GM12865 (cell line): Measurements from ENCODE around the gene SETD2.
A peak's percentile ranks its signal among the peaks of the same experiment; 100 is the strongest.
"Not testable (repeated sequence)": the region's sequence is repeated elsewhere in the genome, so short reads cannot be mapped to it uniquely, and the experiment has no call there.

Source experiments
- DNase-seq: peaks from one replicate; pipeline ENCODE4 v3.0.0; 2010; ENCODE audit warnings: low read depth
- H3K4me3 ChIP-seq: 2 replicates; pipeline ENCODE4 v1.5.1; 2011; ENCODE audit warnings: mild to moderate bottlenecking, low read depth, low read length, control low read depth
- CTCF ChIP-seq: IDR thresholded peaks from 2 replicates; pipeline ENCODE4 v1.5.1; 2011; ENCODE audit warnings: low read length, control low read depth, low read depth, inconsistent platforms; ENCODE audit not compliant: insufficient read depth; ENCODE audit errors: missing control alignments

SETD2 gene

DNA sequence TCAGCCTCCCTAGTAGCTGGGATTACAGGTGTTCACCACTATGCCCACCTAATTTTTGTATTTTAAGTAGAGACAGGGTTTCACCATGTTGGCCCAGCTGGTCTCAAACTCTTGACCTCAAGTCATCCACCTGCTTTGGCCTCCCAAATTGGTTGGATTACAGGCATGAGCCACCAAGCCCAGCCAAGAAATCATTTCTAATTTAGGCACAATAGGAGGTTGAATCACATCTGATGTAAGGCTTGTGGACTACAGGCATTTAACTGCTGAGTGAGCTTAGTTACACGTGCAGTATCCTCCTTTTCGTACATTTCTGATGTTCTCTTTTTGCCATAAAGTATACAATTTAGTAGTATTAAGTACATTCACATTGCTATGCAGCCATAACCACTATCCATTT lies 31.1 kb upstream of the SETD2 start:
- DNase-seq, result no peak
- no peak for TF ChIP-seq CTCF

DNA sequence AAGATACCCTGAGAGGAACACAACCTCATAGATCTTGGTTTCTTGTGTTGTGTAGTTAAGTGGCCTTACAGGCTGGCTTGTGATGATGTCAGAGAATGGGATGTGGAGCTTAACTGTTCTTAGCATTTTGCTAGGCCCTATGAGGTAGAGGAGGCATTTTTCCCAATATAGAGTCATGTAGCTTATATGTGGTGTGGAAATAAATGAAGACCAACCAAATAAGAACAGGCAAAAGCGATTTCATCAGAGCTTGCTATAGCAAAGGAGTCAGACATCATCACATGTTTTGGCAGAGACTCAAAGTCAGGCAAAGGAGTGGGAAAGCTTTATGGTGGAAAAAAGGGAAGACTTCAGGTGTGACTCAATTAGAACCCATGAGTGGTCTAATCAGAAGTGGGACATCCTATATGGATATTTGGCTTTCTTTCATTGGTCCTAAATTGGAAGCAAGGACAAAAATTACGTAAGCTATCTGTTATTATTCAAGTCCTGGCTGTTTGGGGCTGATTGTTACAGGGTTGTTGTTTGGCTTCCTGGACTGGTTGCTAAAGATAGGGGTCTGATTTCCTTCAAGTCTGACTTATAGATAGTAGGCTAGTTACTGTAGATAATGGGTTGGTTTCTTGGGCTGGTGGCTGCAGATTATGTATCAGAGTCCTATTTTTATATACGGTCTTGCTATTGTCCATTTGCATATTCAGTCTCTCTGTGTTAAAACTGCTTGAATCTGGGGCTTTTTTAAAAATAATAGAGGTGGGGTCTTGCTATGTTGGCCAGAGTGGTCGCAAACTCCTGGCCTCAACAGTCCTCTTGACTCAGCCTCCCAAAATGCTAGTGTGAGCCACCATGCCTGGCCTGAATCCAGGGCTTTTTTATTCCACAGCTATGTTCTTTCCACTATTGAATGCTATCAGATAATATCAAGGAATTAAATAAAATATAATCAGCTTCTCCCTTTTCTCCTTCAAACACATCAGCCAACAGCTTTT lies 30.3 kb upstream of the SETD2 start:
- no peak for TF ChIP-seq CTCF
- no peak overlapping the region for H3K4me3 ChIP-seq
- DNase-seq, result no peak

More for the DNA sequence above, 31.1 kb upstream of the SETD2 start:
- H3K4me3 ChIP-seq, result no peak overlapping the region

DNA sequence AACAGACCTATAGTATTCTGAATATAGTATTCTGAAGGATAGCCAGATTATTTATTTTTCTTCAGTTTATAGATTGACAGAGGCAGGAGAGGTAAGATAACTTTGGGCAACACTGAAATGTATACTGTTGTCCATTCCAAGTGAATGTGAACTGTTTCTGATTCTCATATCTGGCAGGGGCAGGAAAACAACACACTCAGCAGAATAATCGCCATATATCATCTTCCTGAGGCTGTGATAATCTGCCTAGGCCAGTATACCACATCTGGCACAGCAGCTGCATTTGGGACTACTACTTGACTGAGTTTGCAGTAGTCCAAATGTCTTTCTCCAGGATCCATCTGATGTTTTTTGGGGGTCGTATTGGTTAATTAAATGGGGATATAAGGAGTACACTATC lies 22.4 kb upstream of the SETD2 start:
- TF ChIP-seq CTCF, result no peak
- DNase-seq, result no peak
- H3K4me3 ChIP-seq, result no peak overlapping the region

DNA sequence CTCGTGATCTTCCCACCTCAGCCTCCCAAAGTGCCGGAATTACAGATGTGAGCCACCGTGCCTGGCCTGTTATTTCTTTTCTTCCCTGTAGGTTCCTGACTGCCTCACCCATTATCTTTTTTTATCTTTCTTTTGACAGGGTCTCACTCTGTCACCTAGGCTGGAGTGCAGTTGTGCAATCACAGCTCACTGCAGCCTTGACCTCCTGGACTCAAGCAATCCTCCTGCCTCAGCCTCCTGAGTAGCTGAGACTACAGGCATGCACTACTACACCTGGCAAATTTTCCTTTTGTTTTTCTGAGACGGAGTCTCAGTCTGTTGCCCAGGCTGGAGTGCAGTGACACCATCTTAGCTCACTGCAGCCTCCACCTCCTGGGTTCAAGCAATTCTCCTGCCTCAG lies 17.8 kb upstream of the SETD2 start:
- H3K4me3 ChIP-seq, DNase-seq: not testable (repeated sequence)

DNA sequence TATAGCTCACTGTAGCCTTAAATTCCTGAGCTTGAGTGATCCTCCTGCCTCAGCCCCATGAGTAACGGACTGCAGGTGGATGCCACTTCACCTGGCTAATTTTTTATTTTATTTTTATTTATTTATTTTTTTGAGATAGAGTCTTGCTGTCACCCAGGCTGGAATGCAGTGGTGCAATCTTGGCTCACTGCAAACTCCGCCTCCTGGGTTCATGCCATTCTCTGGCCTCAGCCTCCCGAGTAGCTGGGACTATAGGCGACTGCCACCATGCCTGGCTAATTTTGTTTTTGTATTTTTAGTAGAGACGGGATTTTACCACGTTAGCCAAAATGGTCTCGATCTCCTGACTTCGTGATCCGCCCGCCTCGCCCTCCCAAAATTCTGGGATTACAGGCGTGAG lies 16.1 kb upstream of the SETD2 start:
- H3K4me3 ChIP-seq, DNase-seq: not testable (repeated sequence)

DNA sequence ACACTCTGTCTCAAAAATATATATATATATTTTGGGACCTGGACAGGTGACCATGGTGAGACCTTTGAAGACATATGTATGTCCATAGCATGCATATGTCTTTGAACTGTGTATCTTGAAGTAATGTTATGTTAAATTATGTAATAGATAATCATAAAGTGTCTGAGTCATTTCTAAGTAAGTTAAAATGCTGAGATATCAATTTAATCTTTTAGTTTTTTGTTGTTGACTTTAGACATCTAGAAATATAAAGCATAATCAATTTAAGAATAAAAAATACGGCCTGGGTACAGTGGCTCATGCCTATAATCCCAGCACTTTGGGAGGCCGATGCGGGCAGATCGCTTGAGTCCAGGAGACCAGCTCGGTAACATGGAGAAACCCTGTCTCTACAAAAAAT lies 12.7 kb upstream of the SETD2 start:
- H3K4me3 ChIP-seq, result no peak overlapping the region
- TF ChIP-seq CTCF, result no peak
- DNase-seq, result no peak

DNA sequence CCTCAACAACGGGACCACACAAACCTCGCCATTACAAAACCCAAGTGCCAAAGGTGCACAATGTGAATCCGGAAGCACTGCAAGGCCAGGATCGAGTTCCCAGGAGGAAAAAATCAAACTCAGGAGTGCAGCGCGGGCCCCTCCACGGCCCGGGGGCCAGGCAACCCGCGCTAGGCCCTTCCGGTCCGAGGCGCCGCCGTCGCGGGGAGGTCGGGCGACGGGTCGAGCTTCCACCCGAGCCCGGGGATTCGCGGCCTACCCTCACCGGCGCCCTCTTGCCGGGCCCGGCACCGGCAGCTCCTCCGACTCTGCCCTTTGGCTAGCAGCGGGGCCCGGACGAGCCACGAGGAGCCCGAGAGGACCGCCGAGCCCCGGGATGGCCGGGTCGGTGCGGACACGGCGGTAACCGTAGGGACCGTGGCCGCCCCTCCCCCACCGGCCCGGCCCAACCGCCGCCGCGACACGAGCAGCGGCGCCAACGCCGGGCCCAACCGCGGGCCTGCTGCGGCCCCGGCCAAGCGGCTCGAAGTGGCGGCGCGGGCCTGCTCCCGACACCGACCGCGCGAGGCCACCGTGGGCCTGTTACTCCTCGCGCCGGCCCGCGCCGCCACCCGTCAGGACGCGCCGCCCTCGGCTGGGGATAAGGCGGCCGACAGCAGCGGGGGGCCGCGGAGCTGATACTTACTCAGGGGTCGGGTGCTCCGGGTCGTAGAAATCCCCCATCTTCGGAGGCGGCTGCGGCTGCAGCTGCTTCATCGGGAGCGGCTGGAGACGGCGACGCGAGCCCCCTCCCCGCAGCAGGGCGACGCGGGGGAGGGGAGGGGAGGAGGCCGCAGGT lies 525 bp downstream of the SETD2 start:
- peak; percentile 78 for DNase-seq
- H3K4me3 ChIP-seq, result peak overlapping the region; percentile 88
- no peak for TF ChIP-seq CTCF

- H3K4me3 ChIP-seq, result peak overlapping the region; percentile 88
- no peak for DNase-seq
- no peak for TF ChIP-seq CTCF
These were observed 1.2 kb downstream of the SETD2 start for GRCh38 chr3:47162697-47163168.
